GM19468 (cell line): ENCODE data around the gene TBC1D14.

ENCODE experiments used
- ATAC-seq: cut with Tn5 transposase; IDR thresholded peaks from one replicate; pipeline ENCODE4 v1.9.1; 2021; ENCODE audit warnings: mild to moderate bottlenecking, moderate library complexity, moderate number of reproducible peaks; ENCODE audit not compliant: unreplicated experiment; ENCODE audit errors: extremely low read depth

The TBC1D14 gene

DNA sequence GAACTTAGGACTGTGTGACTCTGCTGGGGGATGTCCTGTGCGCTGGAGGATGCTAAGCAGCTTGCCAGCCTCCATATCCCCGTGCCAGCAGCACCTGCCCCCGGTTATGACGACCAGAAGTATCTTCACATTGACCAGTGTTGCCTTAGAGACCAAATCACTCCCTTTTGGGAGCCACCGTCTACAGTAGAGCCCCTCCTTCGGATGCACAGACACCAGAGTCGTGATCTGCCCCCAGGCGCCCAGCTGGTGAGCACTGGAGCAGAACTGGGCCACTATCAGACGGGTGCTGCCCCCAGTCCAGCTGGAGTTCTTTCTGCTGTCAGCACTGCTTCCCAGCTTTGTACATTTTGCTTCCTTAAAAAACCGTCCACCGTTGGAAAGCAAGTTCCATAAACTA, 103.5 kb downstream of the TBC1D14 start:
- no peak for ATAC-seq

DNA sequence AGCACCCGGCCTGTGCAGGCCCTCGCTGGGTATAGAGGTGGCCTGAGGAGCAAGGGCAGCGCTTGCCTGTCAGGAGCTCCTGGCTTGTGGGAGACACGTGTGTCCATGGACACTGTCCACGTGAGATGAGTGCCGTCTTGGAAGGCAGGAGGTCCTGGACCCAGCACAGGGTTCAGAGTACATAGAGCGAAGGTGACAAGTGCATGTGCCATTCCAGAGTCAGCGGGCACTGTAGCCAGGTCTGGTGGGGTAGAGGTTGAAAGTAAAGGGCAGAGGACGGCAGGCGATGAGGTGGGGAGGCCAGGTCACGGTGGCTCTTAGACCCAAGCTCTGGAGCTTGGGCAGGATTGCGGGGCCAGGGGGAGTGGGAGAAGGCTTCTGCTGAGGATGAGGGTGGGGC, 105.2 kb downstream of the TBC1D14 start:
- ATAC-seq, result no peak

DNA sequence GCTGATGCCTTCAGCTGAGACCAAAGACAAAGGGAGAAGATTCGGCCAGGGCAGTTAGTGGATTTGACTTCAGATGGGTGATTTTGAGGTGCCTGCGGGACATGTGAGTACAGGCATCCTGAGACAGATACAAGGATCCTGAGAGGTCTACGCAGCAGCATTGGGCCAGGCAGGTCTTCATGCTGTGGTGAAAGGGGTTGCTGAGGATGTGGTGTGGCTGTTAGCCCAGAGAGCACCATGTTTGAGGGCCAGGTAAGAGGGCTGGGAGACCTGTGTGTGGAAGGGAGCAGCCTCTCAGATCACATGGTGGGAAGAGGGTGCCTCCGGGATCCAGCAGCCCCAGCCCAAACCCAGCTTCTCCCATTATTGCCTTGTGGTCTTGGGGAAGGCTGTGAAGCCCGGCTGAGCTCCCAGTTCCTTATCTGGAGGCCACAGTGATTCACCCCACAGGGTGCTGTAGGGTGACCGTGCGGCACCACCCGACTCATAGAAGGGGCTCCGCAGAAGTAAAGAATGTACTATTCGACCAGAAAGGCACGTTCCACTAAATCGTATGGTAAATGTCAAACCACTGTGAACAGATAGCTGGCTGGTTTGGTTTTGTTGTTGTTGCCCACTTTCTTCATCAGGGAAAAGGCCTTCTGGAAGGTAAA, 105.9 kb downstream of the TBC1D14 start:
- no peak for ATAC-seq

DNA sequence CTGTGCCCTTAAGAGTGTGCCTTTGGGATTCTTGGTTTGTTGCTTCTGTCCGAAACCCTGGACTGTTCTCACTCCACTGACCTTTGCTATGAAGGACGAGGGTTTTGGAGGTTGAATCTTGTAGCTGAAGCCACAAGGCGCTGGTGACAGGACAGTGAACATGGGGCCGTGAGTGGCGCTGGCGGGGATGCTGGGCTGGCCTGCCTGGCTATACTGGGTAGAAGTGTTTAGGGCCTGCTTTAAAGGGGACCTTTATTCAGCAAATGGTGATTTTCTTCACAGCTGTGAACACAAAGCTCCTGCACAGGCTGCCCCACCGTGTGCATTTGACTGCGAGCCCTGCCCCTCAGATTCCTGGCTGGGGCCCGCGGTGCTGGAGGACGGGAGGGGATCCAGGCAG, 106.5 kb downstream of the TBC1D14 start:
- ATAC-seq, result no peak

DNA sequence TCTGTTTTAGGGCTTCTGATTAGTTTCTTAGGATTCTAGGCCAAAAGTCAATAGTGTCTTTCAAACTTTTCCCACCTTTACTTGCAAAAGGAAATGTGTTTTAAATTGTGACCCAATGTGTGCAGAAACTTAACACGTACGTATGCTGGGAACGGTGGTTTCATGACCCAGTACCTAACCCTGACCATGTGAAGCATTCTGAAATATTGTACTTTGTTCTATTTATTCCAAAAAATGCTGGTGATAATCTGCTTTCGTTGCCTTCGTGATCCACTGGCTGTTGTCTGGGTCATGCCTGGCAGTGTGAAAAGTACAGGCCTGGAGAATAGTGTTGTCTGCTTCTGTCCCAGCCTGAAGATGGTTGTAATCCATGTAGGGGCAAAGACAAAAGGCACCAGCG, 106.9 kb downstream of the TBC1D14 start:
- no peak for ATAC-seq

DNA sequence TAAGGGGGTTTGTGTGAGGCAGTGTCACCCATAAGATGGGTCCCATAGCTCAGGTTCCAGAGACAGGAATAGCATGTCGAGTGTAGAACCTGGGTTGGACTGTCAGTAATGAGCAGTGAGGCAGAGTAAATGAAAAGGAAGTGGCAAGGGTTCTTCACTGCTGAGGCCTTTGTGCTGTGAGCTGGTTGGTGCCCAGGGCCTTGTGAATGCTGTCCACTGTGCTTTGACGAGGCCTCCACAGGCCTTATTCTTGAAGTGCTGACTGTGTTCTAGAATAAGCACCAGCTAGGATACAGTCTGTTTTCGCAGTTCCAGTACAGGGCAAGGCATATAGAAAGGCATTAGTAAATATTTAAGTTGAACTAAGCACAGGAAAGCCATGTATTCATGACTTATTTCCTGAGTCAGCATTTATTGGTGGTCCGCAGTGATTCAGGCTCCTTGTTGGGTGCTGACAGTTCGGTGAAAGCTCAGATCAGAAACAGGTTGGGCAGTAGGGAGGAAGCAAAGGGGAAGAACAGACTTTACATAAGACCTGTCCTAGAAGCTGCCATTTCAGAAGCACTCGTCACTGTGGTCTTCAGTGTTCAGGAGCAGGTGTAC, 107.9 kb downstream of the TBC1D14 start:
- ATAC-seq, result no peak

DNA sequence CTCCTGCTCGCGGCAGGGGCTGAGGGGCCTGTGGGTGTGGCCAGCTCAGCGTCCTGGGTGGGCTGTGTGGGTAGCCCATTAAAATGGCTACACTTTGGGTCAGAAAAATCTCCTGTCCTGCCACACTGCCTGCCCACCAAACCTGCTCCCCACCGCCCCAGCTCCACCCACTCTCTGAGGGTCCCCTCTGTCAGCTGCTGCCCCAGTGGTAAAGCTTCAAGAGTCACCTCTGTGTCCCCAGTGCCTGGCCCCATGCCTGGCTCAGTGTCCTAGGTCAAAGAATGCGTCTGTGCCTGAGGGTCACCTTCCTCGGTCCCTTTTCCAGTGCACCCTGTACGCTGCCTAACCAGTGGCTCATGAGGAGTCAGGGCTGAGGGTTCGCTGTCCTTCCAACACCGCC, 108.7 kb downstream of the TBC1D14 start:
- ATAC-seq, result no peak

DNA sequence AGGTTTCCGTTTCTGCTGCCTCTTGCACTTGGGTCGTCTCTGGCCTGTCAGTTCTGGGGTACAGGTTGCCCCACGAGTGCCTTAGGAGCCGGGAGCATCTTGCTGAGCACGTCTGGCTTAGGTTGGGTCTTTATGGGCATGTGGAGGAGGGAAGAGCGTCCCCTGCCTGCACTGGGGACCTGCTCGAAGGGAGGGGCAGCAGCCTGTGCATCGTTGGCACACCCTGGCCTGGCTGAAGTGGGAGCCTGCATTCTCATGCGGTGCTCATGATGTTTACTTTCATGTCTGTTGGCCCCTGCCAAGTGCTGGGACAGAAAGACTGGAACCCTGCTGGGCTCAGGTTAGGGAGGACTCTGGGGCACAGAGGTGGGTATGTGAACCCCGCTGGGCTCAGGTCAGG, 109.7 kb downstream of the TBC1D14 start:
- no peak for ATAC-seq

DNA sequence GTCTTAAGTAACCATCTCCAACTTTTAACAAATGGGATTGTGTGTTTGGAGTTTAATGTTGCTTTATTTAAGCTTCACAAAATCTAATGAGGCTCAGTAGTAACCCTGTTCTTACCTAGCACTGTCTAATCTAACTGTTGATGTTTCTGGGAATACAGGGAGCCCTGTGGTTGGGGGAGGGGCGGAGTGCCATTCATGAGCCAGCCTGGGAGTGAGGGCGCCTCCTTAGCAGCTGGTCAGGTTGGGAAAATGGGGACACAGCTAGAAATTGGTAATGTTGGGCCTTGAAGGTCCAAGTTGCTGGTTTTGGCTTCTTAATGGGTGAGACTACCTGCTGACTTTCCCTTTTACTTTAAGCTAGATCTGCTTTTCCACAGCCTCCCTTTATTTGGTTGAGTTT, 110.7 kb downstream of the TBC1D14 start:
- no peak for ATAC-seq

DNA sequence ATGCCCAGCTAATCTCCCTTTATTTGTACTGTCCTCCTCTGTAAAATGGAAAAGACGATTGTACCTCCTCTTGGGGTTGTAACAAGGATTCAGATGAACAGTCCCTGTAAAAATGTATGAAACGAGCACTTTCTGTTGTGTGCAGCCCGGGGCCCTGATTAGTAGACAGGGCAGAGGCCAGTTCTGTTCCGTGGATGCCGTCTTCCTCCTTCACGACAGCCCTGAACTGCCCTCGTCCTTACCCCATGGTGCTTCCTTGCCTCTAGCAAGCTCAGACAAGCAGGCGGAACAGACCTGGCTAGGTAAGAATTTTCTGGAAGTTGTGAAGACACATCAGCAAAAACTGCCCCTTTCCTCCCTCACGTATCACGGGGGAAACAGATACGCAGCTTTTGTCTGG, 111.2 kb downstream of the TBC1D14 start:
- no peak for ATAC-seq

DNA sequence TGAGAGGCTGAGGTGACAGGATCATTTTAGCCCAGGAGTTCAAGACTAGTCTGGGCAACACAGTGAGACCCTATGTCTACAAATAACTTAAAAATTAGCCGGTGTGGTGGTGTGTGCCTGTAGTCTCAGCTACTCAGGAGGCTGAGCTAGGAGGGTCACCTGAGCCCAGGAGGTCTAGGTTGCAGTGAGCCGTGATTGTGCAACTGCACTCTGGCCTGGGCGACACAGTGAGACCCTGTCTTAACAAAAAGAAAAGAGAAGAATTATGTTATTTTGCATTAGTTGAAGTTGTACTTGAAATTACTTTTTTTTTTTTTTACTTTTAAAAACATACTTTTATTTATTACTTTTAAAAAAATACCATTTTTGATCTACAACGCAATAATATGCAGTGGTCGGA, 111.7 kb downstream of the TBC1D14 start:
- no peak for ATAC-seq

DNA sequence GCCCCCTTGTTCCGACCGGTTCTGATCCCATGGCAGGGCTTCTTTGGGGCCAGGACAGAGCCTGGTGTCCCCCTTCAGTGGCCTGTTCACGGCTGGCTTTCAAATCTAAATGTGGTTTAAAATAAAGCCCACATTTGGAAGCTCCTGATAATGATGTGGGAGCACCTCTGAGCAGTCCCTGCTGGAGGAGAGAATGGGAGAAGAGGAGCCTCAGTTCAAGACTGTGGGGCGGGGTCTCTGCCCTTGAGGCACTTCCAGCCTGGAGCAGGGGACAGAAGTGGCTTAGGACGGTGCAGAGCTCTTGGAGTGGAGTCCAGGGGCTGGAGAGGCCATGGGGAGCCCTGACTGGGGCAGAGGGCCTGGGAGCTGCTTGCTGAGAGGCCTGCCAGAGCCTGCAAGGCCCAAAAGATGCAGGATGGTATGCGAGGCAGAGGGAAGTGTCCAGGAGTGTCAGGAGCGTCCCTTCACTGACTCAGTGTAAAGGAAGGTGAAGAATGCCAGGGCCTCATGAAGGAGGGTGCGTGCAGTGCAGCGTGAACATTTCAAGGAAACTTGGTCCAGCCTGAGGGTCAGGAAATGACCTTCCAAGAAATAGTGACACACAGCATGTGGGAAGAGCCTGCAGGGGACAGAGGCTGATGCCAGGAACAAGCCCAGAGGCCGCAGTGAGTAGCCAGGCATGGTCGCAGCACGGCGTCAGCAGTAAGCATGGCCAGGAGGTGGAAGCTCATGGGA, 112.5 kb downstream of the TBC1D14 start:
- ATAC-seq, result no peak

DNA sequence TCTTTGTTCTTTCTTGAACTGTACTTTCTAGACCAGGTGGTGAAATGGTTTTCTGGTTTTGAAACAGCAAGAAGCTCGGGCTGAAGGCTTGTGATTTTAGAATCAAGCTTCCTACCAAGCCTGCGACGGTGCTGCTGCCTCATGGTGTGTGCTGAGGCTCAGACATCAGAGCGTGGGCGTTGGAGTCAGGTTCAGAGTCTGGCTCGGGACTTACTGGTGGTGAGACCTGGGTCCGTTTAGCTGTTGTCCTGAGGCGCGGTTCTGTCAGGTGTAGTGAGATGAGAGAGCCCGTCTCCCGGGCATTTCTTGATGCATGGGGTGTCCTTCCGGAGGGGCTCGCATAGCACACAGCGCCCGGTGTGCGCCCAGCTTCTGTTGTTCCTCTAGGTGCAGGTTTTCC, 113.9 kb downstream of the TBC1D14 start:
- ATAC-seq, result no peak

DNA sequence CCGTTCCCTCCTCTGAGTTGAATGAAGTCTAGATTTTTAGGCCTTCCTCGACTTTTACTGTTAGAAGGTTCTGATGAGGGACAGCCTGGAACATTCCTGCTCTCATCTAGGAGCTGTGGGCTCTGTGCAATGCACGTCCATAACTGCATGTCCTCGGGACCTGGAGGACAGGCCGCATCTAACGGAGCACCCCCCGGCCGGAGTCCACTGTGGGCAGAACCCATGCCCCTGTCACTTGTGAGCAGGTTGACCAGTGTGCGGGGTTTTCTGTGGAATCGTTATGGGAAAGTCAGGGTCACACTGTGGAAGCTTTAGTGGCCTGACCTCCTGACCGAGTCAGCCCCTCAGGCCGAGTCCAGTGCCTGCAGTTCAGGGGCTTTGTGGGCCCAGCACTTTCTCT, 114.3 kb downstream of the TBC1D14 start:
- ATAC-seq, result no peak

DNA sequence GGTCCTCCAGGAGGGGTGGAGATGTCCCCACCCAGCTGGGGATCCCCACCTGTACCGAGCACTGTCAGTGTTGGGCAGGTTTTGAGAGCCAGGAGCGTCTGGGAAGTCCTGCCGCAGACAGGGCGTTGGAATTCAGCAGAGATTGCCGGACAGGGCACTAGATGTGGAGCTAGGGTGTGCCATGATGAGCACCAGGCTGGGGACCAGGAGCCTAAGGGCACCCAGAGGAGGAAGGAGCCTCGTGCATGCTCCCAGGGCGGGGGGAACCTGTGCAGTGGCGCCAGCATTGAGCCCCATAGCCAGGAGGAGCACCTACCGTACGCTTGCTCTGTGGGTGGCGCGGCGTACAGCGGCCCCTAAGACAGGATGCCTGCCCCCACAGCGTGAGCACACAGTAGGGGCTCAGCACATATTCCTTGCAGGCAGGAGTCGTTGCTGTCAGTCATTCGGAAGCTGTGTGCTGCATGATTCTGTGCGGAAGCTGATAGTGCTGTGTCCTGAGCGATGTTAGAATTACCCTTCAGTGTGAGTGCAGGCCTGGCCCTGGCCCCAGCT, 114.8 kb downstream of the TBC1D14 start:
- ATAC-seq, result no peak

DNA sequence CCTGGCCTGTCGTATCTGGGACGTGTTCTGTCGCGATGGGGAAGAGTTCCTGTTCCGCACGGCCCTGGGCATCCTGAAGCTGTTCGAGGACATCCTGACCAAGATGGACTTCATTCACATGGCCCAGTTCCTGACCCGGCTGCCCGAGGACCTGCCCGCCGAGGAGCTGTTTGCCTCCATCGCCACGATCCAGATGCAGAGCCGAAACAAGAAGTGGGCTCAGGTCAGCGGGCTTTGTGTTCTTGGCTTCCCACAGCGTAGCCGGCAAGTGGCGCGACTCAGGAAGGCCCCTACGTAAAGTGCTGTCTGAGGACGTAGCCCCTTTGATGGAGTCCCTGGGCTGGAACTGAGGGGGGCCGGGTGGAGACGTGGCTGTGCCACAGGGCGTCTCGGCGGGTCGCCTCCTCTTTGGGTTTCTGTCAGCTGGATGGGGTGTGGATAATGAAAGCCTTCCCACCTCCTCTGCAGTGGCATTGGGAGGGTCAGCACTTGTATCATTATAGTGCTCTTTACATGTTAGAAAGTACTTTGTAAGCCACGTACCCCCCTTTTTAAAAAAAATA, 115.5 kb downstream of the TBC1D14 start:
- no peak for ATAC-seq

DNA sequence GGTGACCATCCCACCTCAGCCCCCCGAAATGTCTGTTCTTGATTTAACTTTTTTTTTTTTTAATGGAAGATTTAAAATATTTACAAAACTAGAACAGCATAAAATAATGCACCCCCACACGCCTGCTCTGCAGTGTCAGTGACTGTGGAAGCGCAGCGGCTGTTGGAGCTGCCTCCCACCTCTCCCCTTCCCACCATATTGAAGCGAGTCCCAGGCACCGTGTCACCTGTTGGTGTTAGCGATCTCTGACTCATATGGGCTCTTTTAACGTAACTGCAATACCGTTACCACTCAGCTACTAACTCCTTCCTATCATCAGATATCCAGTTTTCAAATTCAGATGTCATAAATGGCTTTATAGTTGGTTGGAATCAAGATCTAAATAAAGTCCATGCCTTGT, 116.5 kb downstream of the TBC1D14 start:
- ATAC-seq, result no peak

DNA sequence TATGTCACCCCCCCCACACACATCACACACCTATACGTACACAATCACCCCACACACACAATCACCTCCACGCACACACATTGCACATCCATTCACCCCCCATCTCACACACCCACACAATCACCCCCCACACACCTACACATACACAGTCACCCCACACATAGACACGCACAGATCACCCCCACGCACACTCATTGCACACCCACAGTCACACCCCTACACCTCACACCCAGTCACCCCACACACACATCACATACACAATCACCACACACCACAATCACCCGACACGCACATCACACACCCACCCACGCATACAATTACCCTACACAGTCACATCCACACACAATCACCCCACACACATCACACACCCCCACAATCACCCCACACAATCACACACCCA, 117.7 kb downstream of the TBC1D14 start:
- ATAC-seq, result no peak

DNA sequence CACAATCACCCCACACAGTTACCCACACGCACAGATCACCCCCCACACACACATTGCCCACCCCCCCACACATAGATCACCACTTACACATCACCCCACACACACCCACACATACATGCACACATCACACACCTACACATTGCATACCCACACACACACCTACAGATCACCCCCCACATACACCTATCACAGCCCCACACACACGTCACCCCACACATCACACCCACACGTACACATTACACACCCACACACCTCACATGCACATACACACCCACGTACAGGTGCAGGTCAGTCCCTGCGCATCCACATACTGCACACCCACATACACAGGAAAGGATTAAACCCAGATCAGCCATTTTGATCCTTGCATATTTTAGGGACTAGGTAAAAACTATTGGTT, 118.3 kb downstream of the TBC1D14 start:
- no peak for ATAC-seq

DNA sequence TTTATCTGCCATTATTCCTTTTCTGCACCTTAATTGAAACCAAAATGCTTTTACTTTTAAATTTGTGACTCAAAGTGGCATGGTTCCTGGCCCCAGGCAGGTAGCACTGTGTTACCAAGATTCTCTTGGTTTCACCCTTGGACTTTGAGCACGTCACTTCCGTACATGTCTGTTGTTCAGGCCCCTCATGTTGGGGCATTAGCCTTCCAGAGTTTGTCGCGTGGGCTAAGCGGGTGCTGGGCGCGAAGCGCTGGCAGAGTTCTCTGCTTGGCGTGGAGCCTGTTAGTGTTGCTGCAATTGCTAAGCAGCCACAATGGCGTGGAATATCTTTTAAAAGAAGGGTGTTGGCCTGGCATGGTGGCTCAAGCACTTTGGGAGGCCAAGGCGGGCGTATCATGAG, 119.6 kb downstream of the TBC1D14 start:
- no peak for ATAC-seq

DNA sequence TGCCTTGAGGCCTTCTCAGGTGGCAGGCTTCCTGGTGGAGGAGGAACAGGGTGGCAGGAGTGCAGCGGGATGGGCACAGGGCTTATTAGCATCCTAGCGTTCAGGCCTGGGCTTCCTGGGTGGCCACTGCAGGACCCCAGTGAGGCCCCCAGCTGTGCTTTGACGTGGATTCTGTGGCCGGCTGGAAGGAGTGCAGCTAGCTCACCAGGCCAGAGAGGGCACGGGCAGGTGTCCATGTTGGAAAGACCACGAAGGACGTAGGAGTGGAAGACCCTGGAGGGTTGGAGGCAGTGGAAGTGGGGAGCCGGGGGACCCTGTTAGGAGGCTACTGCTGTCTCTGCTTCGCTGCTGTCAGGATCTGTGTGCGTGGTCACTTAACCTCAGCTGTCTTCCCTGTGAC, 120.3 kb downstream of the TBC1D14 start:
- ATAC-seq, result no peak
